ENCODE results near the gene EMX2. TPM values are rescaled to one million over a fixed set of nuclear protein-coding genes. Genes with fewer than 3 reads are reported as not detected.

The EMX2 gene
- total and polyA plus RNA-seq, 2 of the 13 experiments (the other 11 are each of a cell fraction or from before 2014, with no cell fraction given) = not detected

DNA sequence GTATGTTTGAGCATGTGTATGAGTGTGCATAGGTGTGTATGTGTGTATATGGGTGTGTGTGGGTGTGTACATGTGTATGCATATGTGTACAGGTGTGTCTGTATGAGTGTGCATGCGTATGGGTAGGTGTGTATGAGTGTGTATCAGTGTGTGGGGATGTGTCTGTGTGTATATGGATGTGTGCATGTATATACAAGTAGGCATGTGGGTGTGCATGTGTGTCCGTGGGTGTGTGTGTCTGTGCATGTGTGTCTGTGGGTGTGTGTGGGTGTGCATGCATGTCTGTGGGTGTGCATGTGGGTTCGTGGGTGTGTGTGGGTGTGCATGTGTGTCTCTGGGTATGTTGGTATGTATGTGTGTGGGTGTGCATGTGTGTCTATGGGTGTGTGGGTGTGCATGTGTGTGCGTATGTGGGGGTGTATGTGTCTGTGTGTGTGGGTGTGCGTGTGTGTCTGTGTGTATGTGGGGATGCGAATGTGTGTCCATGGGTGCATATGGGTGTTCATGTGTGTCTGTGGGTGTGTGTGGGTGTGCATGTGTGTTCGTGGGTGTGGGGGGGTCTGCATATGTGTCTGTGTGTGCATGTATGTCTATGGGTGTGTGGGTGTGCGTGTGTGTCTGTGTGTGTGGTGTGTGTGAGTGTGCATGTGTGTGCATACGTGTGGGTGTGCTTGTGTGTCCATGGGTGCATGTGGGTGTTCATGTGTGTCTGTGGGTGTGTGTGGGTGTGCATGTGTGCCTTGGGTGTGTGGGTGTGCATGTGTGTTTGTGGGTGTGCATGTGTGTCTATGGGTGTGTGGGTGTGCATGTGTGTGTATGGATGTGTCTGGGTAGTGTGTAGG lies 20.6 kb downstream of the EMX2 start:
- Histone ChIP-seq H3K4me1 (ENCODE audit: insufficient read depth, low read length) (no peaks in the 10 kb centered on the region), H3K36me3 (replicated peaks in 1 of 2; ENCODE audit: control insufficient read depth in 1 of 2, insufficient read depth in 2 of 2, low read length in 2 of 2) (no peaks in the 10 kb centered on the region), H3K79me2 (ENCODE audit: insufficient read depth, low read length) (no peaks in the 10 kb centered on the region), H3K27ac (ENCODE audit: extremely low read length, insufficient read depth, low read length) (no peak overlapping the region), H3K9me3 (ENCODE audit: low read length) (no peaks in the 10 kb centered on the region), H3K9ac (ENCODE audit: insufficient read depth, low read depth, low read length) (no peak overlapping the region), H2AFZ (ENCODE audit: low read length) (no peak overlapping the region), H3K4me3 (replicated peaks in 1 of 3; ENCODE audit: insufficient read depth in 1 of 3, low read depth in 2 of 3, low read length in 3 of 3) (no peak overlapping the region), H3K27me3 (ENCODE audit: control insufficient read depth in 1 of 2, insufficient read depth in 2 of 2, low read length in 2 of 2) (peaks cover 0 to 20% of the 10 kb centered on the region in 2 experiments; a peak in 1 of 5 replicates), H4K20me1 (ENCODE audit: insufficient read depth, low read length) (no peaks in the 10 kb centered on the region), H3K4me2 (ENCODE audit: low read depth, low read length) (no peak overlapping the region)
- ATAC-seq (no peak), DNase-seq (ENCODE audit: low spot score) (no peak), FAIRE-seq (no peak)
- TF ChIP-seq, protein P1, sequence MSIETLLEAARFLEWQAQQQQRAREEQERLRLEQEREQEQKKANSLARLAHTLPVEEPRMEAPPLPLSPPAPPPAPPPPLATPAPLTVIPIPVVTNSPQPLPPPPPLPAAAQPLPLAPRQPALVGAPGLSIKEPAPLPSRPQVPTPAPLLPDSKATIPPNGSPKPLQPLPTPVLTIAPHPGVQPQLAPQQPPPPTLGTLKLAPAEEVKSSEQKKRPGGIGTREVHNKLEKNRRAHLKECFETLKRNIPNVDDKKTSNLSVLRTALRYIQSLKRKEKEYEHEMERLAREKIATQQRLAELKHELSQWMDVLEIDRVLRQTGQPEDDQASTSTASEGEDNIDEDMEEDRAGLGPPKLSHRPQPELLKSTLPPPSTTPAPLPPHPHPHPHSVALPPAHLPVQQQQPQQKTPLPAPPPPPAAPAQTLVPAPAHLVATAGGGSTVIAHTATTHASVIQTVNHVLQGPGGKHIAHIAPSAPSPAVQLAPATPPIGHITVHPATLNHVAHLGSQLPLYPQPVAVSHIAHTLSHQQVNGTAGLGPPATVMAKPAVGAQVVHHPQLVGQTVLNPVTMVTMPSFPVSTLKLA (IDR thresholded peaks at IDR 0.05) = peak; percentile 88
- TF ChIP-seq ZNF558 (CRISPR knock-in tag; IDR thresholded peaks at IDR 0.05; ENCODE audit: borderline replicate concordance) = no peak
- no peak for TF ChIP-seq XRCC5 (optimal IDR thresholded peaks at IDR 0.05; ENCODE audit: low read length)
- TF ChIP-seq PHF21A (CRISPR knock-in tag; IDR thresholded peaks at IDR 0.05) = no peak
- CTCF ChIA-PET (ENCODE audit: low intra/inter-chr PET ratio, low total read pairs) = no interaction called here
- in situ Hi-C loops (cut with HindIII; ENCODE audit: extremely low pct_ligation_motif_present, low pct_unique_long_range_greater_than_20kb) = no loop called here
- POLR2A ChIA-PET = no interaction called here
- 18% methylated on average over 8 of the region's 9 CpGs for WGBS (ENCODE audit: low lambda C conversion rate)
- BruUV-seq (replicated peaks) = no TSS peak
- intact Hi-C loops (cut with micrococcal nuclease; ENCODE audit: unreplicated experiment) = no loop called here

- DNase-seq (ENCODE audit: low spot score) = no peak
- no peak overlapping the region for H2AFZ ChIP-seq (ENCODE audit: low read length)
- no peaks in the 10 kb centered on the region for H3K9me3 ChIP-seq (ENCODE audit: low read length)
- ChIA-PET POLR2A (no interaction called here), CTCF (ENCODE audit: low intra/inter-chr PET ratio, low total read pairs) (no interaction called here)
- intact Hi-C loops (cut with micrococcal nuclease; ENCODE audit: unreplicated experiment) = no loop called here
- H3K36me3 ChIP-seq (replicated peaks in 1 of 2; ENCODE audit: control insufficient read depth in 1 of 2, insufficient read depth in 2 of 2, low read length in 2 of 2) = no peaks in the 10 kb centered on the region
- in situ Hi-C loops (cut with HindIII; ENCODE audit: extremely low pct_ligation_motif_present, low pct_unique_long_range_greater_than_20kb) = no loop called here
- H3K27ac ChIP-seq (ENCODE audit: extremely low read length, insufficient read depth, low read length) = no peak overlapping the region
- no peak for ATAC-seq
- no peaks in the 10 kb centered on the region for H3K79me2 ChIP-seq (ENCODE audit: insufficient read depth, low read length)
- H3K4me3 ChIP-seq (replicated peaks in 1 of 3; ENCODE audit: insufficient read depth in 1 of 3, low read depth in 2 of 3, low read length in 3 of 3) = no peak overlapping the region
- H3K9ac ChIP-seq (ENCODE audit: insufficient read depth, low read depth, low read length) = no peak overlapping the region
- H3K4me1 ChIP-seq (ENCODE audit: insufficient read depth, low read length) = no peaks in the 10 kb centered on the region
- H3K27me3 ChIP-seq (ENCODE audit: control insufficient read depth in 1 of 2, insufficient read depth in 2 of 2, low read length in 2 of 2) = peaks cover 0 to 17% of the 10 kb centered on the region in 2 experiments; a peak in 1 of 5 replicates
- H3K4me2 ChIP-seq (ENCODE audit: low read depth, low read length) = no peak overlapping the region
- FAIRE-seq = no peak
- 54% methylated on average over 10 of the region's 10 CpGs for WGBS (ENCODE audit: low lambda C conversion rate)
- BruUV-seq (replicated peaks) = no TSS peak
- H4K20me1 ChIP-seq (ENCODE audit: insufficient read depth, low read length) = no peaks in the 10 kb centered on the region
- no peak for TF ChIP-seq POLR2G (IDR thresholded peaks at IDR 0.05; ENCODE audit: low read depth, low read length)
- TF ChIP-seq ZNF496 (CRISPR knock-in tag; IDR thresholded peaks at IDR 0.05; ENCODE audit: insufficient replicate concordance) = no peak
- TF ChIP-seq SIX4 (CRISPR knock-in tag; IDR thresholded peaks at IDR 0.05) = no peak
- TF ChIP-seq, protein P2, sequence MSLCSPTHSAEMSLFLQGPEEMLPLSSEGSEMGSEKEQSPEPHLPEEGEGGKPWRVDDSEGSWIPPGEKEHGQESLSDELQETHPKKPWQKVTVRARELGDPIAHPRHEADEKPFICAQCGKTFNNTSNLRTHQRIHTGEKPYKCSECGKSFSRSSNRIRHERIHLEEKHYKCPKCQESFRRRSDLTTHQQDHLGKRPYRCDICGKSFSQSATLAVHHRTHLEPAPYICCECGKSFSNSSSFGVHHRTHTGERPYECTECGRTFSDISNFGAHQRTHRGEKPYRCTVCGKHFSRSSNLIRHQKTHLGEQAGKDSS (CRISPR knock-in tag; IDR thresholded peaks at IDR 0.05; ENCODE audit: borderline replicate concordance, low read depth) = no peak
- TF ChIP-seq GRHL1 (CRISPR knock-in tag; conservative IDR thresholded peaks at IDR 0.05) = no peak
- no peak for TF ChIP-seq ZNF652 (CRISPR knock-in tag; IDR thresholded peaks at IDR 0.05; ENCODE audit: borderline replicate concordance, low read depth)
- no peak for TF ChIP-seq ZNF275 (CRISPR knock-in tag; IDR thresholded peaks at IDR 0.05; ENCODE audit: borderline replicate concordance)
Observed at GRCh38 chr10:117563780-117564179, 21.2 kb downstream of the EMX2 start.
